GM21528 (cell line): ENCODE results near the gene BUB1.
"Not testable (repeated sequence)": the region's sequence is repeated elsewhere in the genome, so short reads cannot be mapped to it uniquely, and the experiment has no call there.

Experiments used
- ATAC-seq: cut with Tn5 transposase; IDR thresholded peaks from one replicate; pipeline ENCODE4 v1.9.1; 2021; ENCODE audit warnings: mild to moderate bottlenecking, moderate library complexity; ENCODE audit not compliant: unreplicated experiment, low FRiP score

Gene BUB1

DNA sequence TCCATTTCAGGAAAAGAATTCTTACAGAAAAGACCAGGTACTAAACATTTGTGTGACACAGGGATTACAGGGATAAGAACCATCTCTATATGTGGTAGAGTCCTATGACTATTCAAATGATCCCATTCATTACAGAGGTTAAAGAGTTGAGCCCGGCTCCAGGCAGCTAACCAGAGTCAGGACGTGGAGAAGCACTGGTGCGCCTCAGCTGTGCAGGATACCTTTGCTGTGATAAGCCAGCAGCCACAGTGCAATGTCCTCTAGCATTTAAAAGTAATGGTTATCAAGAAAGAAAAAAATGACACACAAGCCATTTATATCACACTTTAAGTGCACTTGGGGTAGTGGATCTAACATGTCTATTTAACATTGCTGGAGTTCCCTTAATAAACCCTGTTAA lies 17.3 kb downstream of the BUB1 start:
- ATAC-seq, result no peak

DNA sequence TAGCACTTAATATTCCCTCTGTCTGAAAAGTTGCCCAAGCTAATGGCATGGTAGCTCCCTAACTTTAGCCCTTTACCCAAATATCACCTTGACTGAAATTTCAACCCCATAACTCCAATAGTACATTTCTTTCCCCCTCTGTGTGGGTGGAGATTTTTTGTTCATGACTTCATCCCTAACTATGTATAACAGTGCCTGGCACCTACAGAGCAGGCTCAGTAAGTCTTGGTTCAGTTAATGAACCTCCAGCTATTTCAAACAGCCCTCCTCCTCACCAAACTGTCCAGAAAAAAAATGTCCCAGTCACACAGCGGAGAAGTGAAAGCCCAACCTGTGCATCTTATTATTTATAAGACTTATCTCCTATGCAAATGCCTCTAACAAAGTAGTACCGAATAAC lies 18.6 kb downstream of the BUB1 start:
- no peak for ATAC-seq

DNA sequence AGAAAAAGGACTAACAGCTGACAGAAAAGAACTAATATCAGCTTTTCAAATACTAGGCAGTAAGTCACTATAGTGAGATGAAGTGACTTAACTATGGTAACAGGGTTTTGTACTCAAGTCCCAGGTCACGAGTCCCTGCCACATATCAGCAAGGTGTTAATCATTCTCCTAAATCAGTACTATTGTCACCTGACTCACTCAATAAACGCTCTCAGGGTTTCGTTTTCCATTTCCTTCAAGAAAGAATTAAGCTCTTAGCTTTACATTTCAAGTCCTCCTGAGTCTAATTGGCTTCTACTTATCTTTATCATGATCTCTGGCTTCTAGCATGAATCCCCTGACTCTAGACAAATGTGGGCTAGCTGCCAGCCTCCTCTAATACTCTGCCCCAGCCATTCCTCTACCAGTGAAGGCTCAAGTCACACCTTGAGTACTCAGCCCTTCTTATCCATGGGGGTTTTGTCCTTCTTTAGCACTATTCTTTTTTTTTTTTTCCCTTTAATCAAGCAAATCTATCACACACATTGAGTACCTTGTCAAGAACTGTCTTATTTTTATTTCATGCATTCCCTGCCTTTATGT lies 20.0 kb downstream of the BUB1 start:
- ATAC-seq, result no peak

DNA sequence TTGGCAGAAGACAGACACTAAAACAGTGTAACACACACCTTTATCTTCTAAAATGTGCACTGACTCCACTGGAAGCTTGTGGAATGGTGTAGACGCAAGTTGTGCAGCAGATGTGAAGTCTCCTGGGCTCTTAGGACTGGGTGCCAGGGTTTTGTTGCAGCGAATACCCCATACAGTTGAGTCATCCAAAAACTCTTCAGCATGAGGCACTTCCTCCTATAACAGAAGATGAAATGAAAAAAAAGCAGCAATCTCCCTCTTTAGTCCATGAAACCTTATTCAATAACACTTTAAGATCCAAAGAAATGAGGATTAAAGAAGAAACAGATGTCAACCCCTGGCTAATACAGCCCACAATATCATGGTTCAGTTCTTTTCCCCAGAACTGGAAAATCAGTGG lies 22.2 kb downstream of the BUB1 start:
- no peak for ATAC-seq

DNA sequence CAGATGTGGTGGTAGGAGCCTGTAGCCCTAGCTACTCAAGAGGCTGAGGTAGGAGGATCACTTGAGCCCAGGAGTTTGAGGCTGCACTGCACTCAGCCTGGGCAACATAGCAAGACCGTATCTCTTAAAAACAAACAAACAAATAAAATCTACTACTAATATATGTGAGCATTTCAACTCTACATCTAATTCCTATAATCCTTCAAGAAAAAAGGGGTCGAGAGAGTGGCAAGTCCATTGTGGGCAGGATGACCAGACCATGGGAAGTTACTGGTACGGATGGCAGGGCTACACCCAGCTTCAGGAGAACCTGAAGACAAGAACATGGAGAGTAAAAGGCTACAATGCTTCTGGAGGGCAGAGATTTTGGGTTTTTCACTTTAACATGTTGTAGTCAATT lies 24.0 kb downstream of the BUB1 start:
- ATAC-seq, result no peak

DNA sequence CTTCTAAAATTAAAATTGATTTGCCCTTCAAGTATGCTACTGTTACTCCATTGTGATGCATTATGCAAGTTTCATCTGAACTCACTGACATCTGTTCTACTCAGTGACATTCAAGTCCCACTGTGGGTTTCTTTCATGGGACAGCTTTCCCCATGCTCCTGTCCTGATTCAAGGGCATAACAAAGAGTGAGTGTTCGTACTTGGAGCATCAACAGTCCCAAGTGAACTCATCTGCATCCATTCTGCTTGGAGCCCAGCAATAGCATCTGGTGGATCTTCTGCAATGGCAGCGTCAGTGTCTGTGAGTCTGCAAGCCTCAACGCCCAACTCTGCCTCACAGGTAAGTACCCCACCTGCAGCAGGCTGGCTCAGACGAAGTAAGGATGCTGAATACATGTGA lies 27.5 kb downstream of the BUB1 start:
- ATAC-seq, result no peak

DNA sequence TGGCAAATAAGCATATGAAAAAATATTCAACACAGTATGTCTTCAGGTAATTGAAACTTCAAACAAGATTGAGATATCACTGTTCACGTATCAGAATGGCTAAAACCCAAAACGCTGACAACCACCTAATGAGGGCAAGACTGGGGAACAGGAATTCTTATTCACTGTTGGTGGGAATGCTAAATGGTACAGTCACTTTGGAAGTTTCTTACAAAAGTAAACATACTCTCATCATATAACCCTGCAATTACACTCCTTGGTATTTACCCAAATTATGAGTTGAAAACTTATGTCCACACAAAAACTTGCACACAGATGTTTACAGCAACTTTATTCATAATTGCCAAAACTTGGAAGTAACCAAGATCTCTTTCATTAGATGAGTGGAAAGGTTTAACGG lies 30.1 kb downstream of the BUB1 start:
- no peak for ATAC-seq

DNA sequence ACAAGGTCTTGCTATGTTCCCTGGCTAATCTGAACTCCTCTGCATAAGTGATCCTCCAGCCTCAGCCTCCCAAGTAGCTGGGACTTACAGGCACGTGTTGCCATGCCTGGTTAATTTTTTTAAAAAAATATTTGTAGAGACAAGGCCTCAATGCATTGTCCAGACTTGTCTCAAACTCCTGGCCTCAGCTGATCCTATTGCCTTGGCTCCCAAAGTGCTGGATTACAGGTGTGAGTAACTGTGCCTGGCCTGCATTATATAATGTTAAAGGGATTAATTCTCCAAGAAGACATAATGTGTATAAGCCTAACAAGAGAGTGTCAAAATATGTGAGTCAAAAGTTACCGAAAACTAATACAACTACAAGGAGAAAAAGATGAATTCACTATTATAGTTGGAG lies 32.2 kb downstream of the BUB1 start:
- ATAC-seq, result no peak

DNA sequence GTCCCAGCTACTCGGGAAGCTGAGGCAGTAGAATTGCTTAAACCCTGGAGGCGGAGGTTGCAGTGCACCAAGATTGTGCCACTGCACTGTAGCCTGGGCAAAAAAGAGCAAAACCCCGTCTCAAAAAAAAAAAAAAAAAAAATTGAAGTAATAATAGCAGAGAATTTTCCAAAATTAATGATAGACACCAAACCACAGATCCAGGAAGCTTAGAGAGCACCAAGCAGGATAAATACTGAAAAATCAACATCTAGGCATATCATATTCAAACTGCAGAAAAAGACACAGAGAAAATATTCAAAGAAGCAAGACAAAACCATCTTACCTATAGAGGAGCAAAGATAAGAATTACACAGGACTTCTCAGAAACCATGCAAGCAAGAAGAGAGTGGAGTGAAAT lies 33.5 kb downstream of the BUB1 start:
- ATAC-seq, result no peak

DNA sequence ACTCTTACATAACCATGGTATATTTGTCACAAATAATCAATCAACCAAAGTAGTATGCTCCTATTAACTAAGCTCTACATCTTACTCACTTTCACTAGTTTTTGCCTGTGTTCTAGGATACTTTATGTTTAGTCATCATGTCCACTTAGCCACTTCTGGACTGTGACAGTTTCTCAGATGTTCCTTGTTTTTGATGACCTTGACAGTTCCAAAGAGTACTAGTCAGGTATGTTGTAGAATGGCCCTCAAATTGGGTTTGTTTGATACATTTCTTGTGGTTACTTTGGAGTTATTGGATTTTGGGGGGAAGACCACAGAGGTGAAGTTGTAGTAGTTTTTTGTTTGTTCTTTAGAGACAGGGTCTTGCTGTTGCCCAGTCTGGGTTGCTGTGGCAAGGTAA lies 35.5 kb downstream of the BUB1 start:
- ATAC-seq, result no peak

DNA sequence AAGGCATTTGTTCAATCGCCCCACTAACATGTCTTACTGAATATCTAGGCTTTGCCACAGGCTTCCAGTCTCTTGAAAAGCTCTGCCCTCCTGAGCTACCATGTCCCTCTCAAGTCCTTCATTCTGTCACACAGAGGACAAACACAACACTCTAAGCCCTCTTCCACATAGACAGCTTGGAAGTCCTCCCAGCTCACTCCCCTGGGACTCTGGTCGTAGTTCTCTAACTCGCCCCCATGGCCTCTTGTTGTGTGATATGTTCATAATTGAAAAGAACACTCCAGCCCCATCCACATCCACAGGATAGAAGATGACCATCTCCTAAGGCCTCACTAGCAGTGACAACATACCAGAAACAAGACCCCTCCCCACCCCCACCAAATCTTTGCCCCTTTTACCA lies 37.9 kb downstream of the BUB1 start:
- ATAC-seq, result no peak

DNA sequence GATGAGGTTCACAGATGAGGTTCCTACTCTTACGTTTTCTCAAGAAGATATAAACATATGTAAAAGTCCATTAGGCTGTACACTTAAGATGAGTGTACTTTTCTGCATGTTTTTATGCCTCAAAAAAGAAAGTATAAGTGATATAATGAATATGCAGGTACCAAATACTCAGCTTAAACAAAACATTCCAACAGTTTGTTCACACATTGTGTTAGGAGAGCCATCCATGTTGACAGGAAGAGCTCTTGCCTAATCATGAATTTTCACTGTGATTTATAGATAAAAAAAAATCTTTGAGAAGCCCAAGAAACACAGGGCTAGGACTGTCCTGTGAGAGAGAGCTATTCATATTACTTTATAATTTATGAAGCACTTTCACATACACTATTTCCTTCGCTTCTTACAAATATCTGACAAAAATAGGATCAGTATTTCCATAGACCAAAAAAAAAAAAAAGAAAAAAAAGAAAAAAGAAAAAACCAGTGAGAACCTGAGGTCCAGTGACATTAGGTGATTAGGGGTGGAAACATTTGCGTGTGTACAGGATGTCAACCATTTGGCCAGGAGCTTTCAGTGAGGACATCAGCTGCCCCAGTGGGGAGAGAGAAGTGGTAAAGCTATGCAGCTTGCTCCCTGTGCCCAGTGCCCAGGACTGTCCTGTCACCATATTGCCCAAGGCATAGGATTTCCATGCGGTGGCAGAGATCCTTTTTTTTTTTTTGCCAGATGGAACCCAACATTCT lies 38.7 kb downstream of the BUB1 start:
- ATAC-seq, result no peak

DNA sequence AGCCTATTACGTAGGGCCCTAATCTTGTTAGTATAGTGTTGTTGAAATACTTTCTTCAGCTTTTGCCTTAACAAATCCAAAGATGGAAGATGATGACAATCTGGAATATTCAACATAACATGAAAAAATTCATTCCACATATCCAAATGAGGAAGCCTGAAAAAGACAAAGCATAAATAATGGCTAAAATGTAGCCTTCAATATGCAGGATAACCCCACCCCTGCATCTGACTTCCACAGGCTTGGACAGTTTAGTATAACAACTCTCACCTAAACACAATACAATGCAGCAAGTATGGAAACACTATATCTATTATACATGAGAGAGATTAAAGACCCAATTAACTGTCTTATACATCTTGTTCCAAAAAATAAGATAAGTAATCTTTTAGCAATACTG lies 39.9 kb downstream of the BUB1 start:
- no peak for ATAC-seq

DNA sequence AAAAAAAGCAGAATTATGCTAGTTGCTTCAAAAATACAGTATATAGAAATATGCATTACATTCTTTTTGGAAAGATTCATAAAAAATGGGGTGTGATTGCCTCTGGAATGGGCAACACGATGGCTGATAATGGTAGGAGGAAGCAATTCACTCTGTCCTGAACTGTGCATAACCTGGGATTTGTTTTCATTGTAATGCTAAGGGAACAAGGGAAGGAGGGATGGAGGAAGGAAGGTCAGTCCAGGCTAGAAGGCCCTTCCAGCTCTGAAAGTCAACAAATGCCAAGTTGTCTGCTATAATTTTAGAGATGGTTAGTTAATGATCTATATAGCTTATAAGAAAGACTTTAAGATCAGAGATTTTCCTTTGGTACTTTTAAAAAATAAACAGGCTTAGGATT lies 40.8 kb downstream of the BUB1 start:
- ATAC-seq, result no peak

DNA sequence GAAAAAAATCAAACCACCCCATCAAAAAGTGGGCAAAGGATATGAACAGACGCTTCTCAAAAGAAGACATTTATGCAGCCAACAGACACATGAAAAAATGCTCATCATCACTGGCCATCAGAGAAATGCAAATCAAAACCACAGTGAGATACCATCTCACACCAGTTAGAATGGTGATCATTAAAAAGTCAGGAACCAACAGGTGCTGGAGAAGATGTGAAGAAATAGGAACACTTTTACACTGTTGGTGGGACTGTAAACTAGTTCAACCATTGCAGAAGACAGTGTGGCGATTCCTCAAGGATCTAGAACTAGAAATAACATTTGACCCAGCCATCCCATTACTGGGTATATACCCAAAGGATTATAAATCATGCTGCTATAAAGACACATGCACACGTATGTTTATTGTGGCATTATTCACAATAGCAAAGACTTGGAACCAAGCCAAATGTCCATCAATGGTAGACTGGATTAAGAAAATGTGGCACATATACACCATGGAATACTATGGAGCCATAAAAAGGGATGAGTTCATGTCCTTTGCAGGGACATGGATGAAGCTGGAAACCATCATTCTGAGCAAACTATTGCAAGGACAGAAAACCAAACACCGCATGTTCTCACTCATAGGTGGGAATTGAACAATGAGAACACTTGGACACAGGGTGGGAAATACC lies 41.8 kb downstream of the BUB1 start:
- not testable (repeated sequence) for ATAC-seq

DNA sequence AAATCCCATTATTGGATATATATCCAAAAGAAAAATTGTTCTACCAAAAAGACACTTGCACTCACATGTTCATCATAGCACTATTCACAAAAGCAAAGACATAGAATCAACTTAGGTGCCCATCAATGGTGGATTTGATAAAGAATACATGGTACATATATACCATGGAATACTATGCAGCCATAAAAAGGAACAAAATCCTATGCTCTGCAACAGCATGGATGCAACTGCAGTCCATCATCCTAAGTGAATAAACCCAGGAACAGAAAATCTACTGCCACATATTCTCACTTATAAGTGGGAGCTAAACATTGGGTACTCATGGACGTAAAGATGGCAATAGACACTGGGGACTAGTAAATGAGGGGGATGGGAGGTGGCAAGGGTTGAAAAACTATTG lies 50.5 kb downstream of the BUB1 start:
- not testable (repeated sequence) for ATAC-seq

DNA sequence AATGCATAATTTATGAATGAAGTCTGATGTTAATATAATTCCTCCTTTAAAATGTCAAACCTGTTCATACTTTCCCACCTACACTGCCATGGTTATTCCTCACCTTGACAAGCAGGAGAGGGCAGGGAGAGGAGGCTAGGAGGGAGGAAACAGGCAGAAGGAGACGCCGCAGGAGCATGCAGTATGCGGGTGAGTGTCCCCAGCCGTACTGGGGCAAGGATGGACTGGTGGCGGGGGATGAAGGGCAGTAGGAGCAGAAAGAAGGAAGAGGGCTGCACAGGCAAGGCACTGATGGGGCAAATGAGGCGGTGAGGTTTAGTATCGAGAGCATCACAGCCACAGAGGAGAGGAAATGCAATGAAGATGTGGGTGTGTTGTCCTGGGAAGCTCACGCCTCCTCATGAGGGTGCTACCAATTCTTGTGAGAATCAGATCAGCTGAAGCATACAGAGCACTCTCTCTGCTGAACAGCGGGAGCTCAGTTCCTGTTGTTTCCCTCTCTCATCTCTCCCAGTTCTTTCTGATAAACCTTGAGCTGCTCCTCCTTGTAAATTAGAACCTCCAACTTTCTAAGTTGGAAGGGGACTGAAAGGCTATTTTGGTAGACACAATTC lies 58.4 kb downstream of the BUB1 start:
- not testable (repeated sequence) for ATAC-seq

DNA sequence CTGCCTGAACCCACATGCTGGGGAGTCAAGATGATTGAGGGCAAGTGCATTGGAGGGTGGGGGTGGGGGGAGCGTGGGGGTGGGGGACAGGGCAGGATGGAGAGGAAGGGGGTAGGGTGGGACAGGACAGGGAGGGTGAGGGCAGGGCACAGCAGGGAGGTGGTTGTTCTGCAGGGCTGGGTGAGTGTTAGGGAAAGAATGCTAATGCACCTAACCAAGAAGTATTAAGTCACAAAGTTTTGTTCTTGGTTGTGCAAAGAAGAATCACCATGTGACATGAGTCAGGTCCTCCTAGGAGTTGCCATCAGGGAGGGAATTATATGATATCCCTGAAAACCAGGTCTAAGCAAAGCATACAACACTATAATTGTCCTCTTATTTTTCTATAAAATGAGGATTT lies 63.9 kb downstream of the BUB1 start:
- ATAC-seq, result not testable (repeated sequence)

DNA sequence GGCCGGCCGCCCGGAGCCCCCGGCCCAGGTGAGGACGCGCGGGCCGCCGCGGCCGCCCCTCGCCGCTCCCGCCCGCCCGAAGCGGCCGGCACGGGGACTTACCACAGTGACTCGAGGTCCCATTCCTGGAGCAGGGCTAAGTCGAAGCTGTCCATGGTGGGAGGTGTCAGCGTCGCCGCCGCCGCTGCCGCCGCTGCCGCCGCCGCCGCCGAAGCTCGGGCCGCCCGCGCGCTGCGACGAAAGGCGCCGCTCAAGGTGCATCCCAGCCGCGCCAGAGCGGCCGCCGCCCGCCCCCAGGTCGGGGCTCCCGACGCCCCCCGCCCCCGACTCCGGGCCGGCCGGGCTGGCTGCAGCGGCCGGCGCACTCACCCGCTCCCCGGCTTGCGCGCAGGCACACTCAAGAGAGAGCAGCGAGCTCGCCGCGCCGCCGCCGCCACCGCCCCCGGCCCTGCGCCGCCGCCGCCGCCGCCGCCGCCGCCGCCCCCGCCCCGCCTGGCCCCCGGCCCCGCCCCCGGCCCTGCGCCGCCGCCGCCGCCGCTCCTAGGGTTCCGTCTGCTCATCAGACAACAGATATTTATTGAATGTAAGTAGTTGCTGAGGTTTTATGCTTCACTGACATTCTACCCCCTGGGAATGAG lies 67.1 kb downstream of the BUB1 start:
- ATAC-seq, result not testable (repeated sequence)

DNA sequence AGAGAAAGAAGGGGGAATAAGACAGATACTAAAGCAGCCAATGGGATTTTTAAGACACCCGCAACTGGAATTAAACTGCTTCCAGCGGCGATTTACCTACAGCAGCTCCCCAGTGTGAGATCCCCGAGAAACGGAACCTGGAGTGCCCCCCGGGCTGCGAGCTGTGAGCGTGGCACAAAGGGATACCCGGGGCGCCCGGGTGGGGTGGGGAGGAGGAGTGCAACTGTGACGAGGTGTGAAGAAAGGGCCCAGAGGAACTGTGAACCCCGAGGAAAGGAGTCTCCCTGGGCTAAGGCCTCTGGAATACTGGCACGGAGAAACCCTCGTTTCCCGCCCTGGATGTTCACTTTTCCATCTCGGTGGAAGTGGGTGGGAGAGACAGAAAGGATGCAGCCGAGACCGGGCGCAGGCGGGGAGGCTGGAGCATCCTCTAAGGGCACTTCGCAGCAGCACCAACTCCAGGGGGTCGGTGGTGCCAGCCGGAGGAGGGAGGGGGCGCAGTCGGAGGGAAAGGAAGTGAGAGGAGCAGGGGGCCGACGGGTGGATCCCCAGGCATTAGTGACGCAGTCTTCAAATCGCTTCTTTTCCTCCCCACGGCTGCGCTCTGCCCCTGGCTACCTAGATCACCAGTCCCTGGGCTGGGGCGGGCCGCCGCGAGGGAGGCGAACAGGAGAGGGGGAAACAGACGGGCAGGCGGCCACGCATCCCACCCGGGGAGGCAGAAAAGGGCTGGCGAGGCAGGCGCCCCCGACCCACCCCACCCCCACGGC lies 67.8 kb downstream of the BUB1 start:
- not testable (repeated sequence) for ATAC-seq
